ENCODE measurements around the gene IMPDH2. TPM values are rescaled to one million over a fixed set of nuclear protein-coding genes. Genes with fewer than 3 reads are reported as not detected.
A peak's percentile ranks its signal among the peaks of the same experiment; 100 is the strongest.

The IMPDH2 gene
- total RNA-seq: 190 TPM

- DNase-seq: peak; percentile 89
Observed at GRCh38 chr3:49028673-49029562, at the start of gene IMPDH2. Gene IMPDH2 (minus strand): TSS chr3:49029398. CDS start chr3:49029350, 48 bp downstream.

- DNase-seq: no peak
Observed at GRCh38 chr3:49076646-49077045, 47.4 kb upstream of the IMPDH2 start.

- DNase-seq: no peak
Observed at GRCh38 chr3:49076116-49076515, 46.9 kb upstream of the IMPDH2 start.

GRCh38 chr3:49058011-49058410, 28.8 kb upstream of the IMPDH2 start:
- no peak for DNase-seq

- no peak for DNase-seq
Observed at GRCh38 chr3:49057268-49057667, 28.1 kb upstream of the IMPDH2 start.

- no peak for DNase-seq
Observed at GRCh38 chr3:49054344-49054862, 25.2 kb upstream of the IMPDH2 start.

GRCh38 chr3:49053543-49053942, 24.3 kb upstream of the IMPDH2 start:
- DNase-seq: no peak

GRCh38 chr3:49035281-49035680, 6.1 kb upstream of the IMPDH2 start:
- no peak for DNase-seq

- no peak for DNase-seq
Observed at GRCh38 chr3:49034650-49035049, 5.5 kb upstream of the IMPDH2 start.

- no peak for DNase-seq
Observed at GRCh38 chr3:49032646-49033304, 3.6 kb upstream of the IMPDH2 start.

- DNase-seq: no peak
Observed at GRCh38 chr3:49030321-49030720, 1.1 kb upstream of the IMPDH2 start.

GRCh38 chr3:49029563-49029884, 326 bp upstream of the IMPDH2 start:
- DNase-seq: no peak

GRCh38 chr3:49028298-49028672, 913 bp downstream of the IMPDH2 start:
- no peak for DNase-seq

- no peak for DNase-seq
Observed at GRCh38 chr3:49027634-49028033, 1.6 kb downstream of the IMPDH2 start.

GRCh38 chr3:49026536-49026935, 2.7 kb downstream of the IMPDH2 start:
- no peak for DNase-seq

- no peak for DNase-seq
Observed at GRCh38 chr3:49025793-49026520, 3.2 kb downstream of the IMPDH2 start.

- DNase-seq: no peak
Observed at GRCh38 chr3:49025005-49025792, 4.0 kb downstream of the IMPDH2 start.

- DNase-seq: no peak
Observed at GRCh38 chr3:49024449-49024848, 4.7 kb downstream of the IMPDH2 start.

GRCh38 chr3:49023775-49024174, 5.4 kb downstream of the IMPDH2 start:
- DNase-seq: no peak

GRCh38 chr3:49022688-49023171, 6.5 kb downstream of the IMPDH2 start:
- no peak for DNase-seq

- DNase-seq: peak; percentile 81
Observed at GRCh38 chr3:49021813-49022687, 7.1 kb downstream of the IMPDH2 start, which contains the start of gene NDUFAF3. Gene NDUFAF3 (plus strand): TSS chr3:49022121. CDS start chr3:49022145, 24 bp downstream.

Measured in occipital lobe (tissue), 2 donors.